Testis (tissue), 5 donors: Measurements from ENCODE around the gene HSF5. TPM values are rescaled to one million over a fixed set of nuclear protein-coding genes. Genes with fewer than 3 reads are reported as not detected.

Source experiments
- DNase-seq: peaks from one replicate; pipeline ENCODE4 v3.0.0-alpha.2; 2019
- H3K27ac ChIP-seq, 2 donors: fragments of 200-600 bp; sonication (generic); one replicate each; pipeline ENCODE4 v1.5.1; 2019
- H3K27me3 ChIP-seq: fragments of 200-600 bp; sonication (generic); one replicate; pipeline ENCODE4 v1.5.1; 2019
- H3K36me3 ChIP-seq: fragments of 200-600 bp; sonication (generic); one replicate; pipeline ENCODE4 v1.5.1; 2017; ENCODE audit warnings: low read depth; ENCODE audit errors: missing control alignments
- H3K4me1 ChIP-seq: fragments of 200-600 bp; sonication (generic); one replicate; pipeline ENCODE4 v1.5.1; 2019
- H3K4me3 ChIP-seq, 2 donors: fragments of 200-600 bp; sonication (generic); one replicate each; pipeline ENCODE4 v1.5.1; 2017 to 2019
- H3K9me3 ChIP-seq: fragments of 200-600 bp; sonication (generic); one replicate; pipeline ENCODE4 v1.5.1; 2017
- CTCF ChIP-seq, 3 experiments: fragments of 450-650 bp in 2 of 3; fragments of 200-600 bp in 1 of 3; sonication (generic) in 1 of 3; IDR thresholded peaks; one replicate each; pipeline ENCODE4 v1.5.1; 2016 to 2019; ENCODE audit warnings: antibody characterized with exemption in 3 of 3, mild to moderate bottlenecking in 2 of 3, moderate library complexity in 1 of 3
- POLR2A ChIP-seq: fragments of 450-650 bp; IDR thresholded peaks from one replicate; pipeline ENCODE4 v1.6.1; 2017; ENCODE audit warnings: antibody characterized with exemption, mild to moderate bottlenecking, moderate library complexity
- WGBS, 2 donors: methylation state at CpG; one replicate each; pipeline ENCODE4 v1.1.5; 2018; 5-methylcytosine and 5-hydroxymethylcytosine counted together
- intact Hi-C: fragments of 100-400 bp; cut with DNase I; formaldehyde crosslinking; loops from one replicate; pipeline ENCODE4 v1.15.1; 2023; ENCODE audit warnings: low total_unique reads
- long read RNA-seq, 2 donors: transcript quantifications; one replicate each; lab custom pipeline, GENCODE V29; 2026
- polyA plus RNA-seq: library from polyadenylated mRNA; stranded (reverse); fragments of 350-450 nt; fragmentation: Illumina TruSeq; extraction: RNeasy Lipid Tissue Mini Kit (QIAGEN cat#74804); gene quantifications from one replicate; pipeline ENCODE4 v1.2.3, GENCODE V29; 2014; ENCODE audit warnings: low read depth, low replicate concordance; ENCODE audit not compliant: insufficient read depth
- total RNA-seq, 2 donors: library from RNA; depleted of rRNA; stranded (reverse); fragments of >200 nt; gene quantifications; one replicate each; pipeline ENCODE4 v1.2.3, GENCODE V29; 2016

The HSF5 gene
- 10 to 100 TPM; 40.0 to 57.8 TPM for total RNA-seq
- polyA plus RNA-seq = 119 TPM
- long read RNA-seq, donor 1 = 0 reads
- long read RNA-seq, donor 2 = 0 reads

GRCh38 chr17:58487589-58488427, at the start of gene HSF5:
HSF5 (minus strand) TSS chr17:58488408; CDS start chr17:58488274, 134 bp downstream.
- H3K36me3 ChIP-seq = no peaks in the 10 kb centered on the region
- TF ChIP-seq CTCF (IDR thresholded peaks at IDR 0.05) = no peak
- no peak for TF ChIP-seq POLR2A
- peak within 1 kb of the TSS; percentile 79 to 80 for H3K27ac ChIP-seq
- H3K4me1 ChIP-seq = peaks cover 21% of the 10 kb centered on the region
- no peaks in the 10 kb centered on the region for H3K27me3 ChIP-seq
- peak; percentile 51 for DNase-seq
- no peaks in the 10 kb centered on the region for H3K9me3 ChIP-seq
- intact Hi-C loops = no loop called here
- 63 to 72% methylated on average over 41 to 66 of the region's 98 CpGs for WGBS, 2 donors
- peak within 1 kb of the TSS; percentile 51 to 55 for H3K4me3 ChIP-seq

- Histone ChIP-seq H3K27me3 (no peaks in the 10 kb centered on the region), H3K9me3 (no peaks in the 10 kb centered on the region), H3K4me1 (no peaks in the 10 kb centered on the region), H3K27ac (no peak overlapping the region), H3K36me3 (no peaks in the 10 kb centered on the region), H3K4me3 (no peak overlapping the region)
- no peak for DNase-seq
- 93 to 94% methylated on average over 3 to 4 of the region's 4 CpGs for WGBS, 2 donors
- intact Hi-C loops = no loop called here
- TF ChIP-seq POLR2A = no peak
- no peak for TF ChIP-seq CTCF (IDR thresholded peaks at IDR 0.05)
Observed at GRCh38 chr17:58537266-58537665, 49.1 kb upstream of the HSF5 start.

- H3K9me3 ChIP-seq = no peaks in the 10 kb centered on the region
- DNase-seq = no peak
- H3K36me3 ChIP-seq = no peaks in the 10 kb centered on the region
- no peak for TF ChIP-seq CTCF (IDR thresholded peaks at IDR 0.05)
- no peak for TF ChIP-seq POLR2A
- H3K4me3 ChIP-seq = no peak overlapping the region
- 90% methylated on average over 3 of the region's 3 CpGs; no CpG with 5 or more reads in 1 of the 2 donors for WGBS, 2 donors
- no peaks in the 10 kb centered on the region for H3K4me1 ChIP-seq
- no peak overlapping the region for H3K27ac ChIP-seq
- no peaks in the 10 kb centered on the region for H3K27me3 ChIP-seq
- intact Hi-C loops = no loop called here
Observed at GRCh38 chr17:58536542-58536941, 48.3 kb upstream of the HSF5 start.

- Histone ChIP-seq H3K4me1 (no peaks in the 10 kb centered on the region), H3K9me3 (no peaks in the 10 kb centered on the region), H3K27ac (no peak overlapping the region), H3K27me3 (no peaks in the 10 kb centered on the region), H3K36me3 (no peaks in the 10 kb centered on the region), H3K4me3 (no peak overlapping the region)
- intact Hi-C loops = no loop called here
- TF ChIP-seq CTCF (IDR thresholded peaks at IDR 0.05) (no peak), POLR2A (no peak)
- WGBS, 2 donors = 74 to 87% methylated on average over 2 of the region's 2 CpGs
- DNase-seq = no peak
Observed at GRCh38 chr17:58535431-58535830, 47.2 kb upstream of the HSF5 start.
